CD4-positive, CD25-positive, alpha-beta regulatory T cell (primary cell): ENCODE measurements around the gene ACKR3. TPM values are rescaled to one million over a fixed set of nuclear protein-coding genes. Genes with fewer than 3 reads are reported as not detected.

Experiments used
- ATAC-seq, 2 donors: fragments of 150-1000 bp; cut with Tn5 transposase; one replicate each; pipeline ENCODE4 v1.10.0; 2021; ENCODE audit warnings: low read depth in 2 of 2, moderate number of reproducible peaks in 2 of 2, moderate library complexity in 1 of 2
- DNase-seq, 3 donors: peaks; one replicate each; pipeline versions ENCODE4 v3.0.0 to v3.0.0-alpha.2; 2012 to 2022; ENCODE audit warnings: mixed read lengths in 1 of 3
- H3K27ac ChIP-seq: one replicate; pipeline ENCODE4 v1.7.0; 2013; ENCODE audit warnings: mild to moderate bottlenecking, low read length; ENCODE audit not compliant: insufficient read depth, poor library complexity, severe bottlenecking
- H3K27me3 ChIP-seq: one replicate; pipeline ENCODE4 v1.7.0; 2013; ENCODE audit warnings: low read length; ENCODE audit not compliant: control insufficient read depth, insufficient read depth
- H3K36me3 ChIP-seq: one replicate; pipeline ENCODE4 v1.7.0; 2013; ENCODE audit warnings: mild to moderate bottlenecking, low read length, moderate library complexity; ENCODE audit not compliant: control insufficient read depth, insufficient read depth
- H3K4me1 ChIP-seq: 2 replicates; pipeline ENCODE4 v1.7.0; 2013; ENCODE audit warnings: mild to moderate bottlenecking, low read length; ENCODE audit not compliant: insufficient read depth, control insufficient read depth, poor library complexity, severe bottlenecking
- H3K4me3 ChIP-seq: one replicate; pipeline ENCODE4 v1.7.0; 2013; ENCODE audit warnings: low read depth, mild to moderate bottlenecking, low read length, moderate library complexity
- H3K9me3 ChIP-seq, 2 experiments: 1 replicate in 1 of 2; 2 replicates in 1 of 2; pipeline ENCODE4 v1.7.0; 2013; ENCODE audit warnings: low read length in 2 of 2, mild to moderate bottlenecking in 1 of 2, moderate library complexity in 1 of 2; ENCODE audit not compliant: control insufficient read depth in 2 of 2
- H3K27ac Mint-ChIP-seq, 3 donors: one replicate each; pipeline ENCODE4 v1.8.0; 2020 to 2022; ENCODE audit warnings: mild to moderate bottlenecking in 3 of 3, mixed read lengths in 3 of 3, moderate library complexity in 2 of 3
- H3K27me3 Mint-ChIP-seq: one replicate; pipeline ENCODE4 v1.8.0; 2022; ENCODE audit warnings: mild to moderate bottlenecking, mixed read lengths
- H3K36me3 Mint-ChIP-seq: one replicate; pipeline ENCODE4 v1.8.0; 2020; ENCODE audit warnings: mixed read lengths
- H3K4me1 Mint-ChIP-seq, 4 donors: one replicate each; pipeline ENCODE4 v1.8.0; 2020 to 2022; ENCODE audit warnings: mixed read lengths in 4 of 4, mild to moderate bottlenecking in 1 of 4
- H3K4me3 Mint-ChIP-seq, 4 donors: one replicate each; pipeline ENCODE4 v1.8.0; 2020 to 2022; ENCODE audit warnings: mild to moderate bottlenecking in 4 of 4, mixed read lengths in 4 of 4, moderate library complexity in 3 of 4
- H3K9me3 Mint-ChIP-seq, 7 donors: one replicate each; pipeline ENCODE4 v1.8.0; 2020 to 2022; ENCODE audit warnings: mixed read lengths in 7 of 7, mild to moderate bottlenecking in 3 of 7, moderate library complexity in 2 of 7
- polyA plus RNA-seq, 4 donors: library from polyadenylated mRNA; unstranded; fragments of 300-500 nt; fragmentation: Illumina TruSeq; gene quantifications; one replicate each; pipeline ENCODE4 v1.2.3, GENCODE V29; 2021
- total RNA-seq: library from RNA; stranded (reverse); gene quantifications from one replicate; pipeline ENCODE4 v1.2.3, GENCODE V29; 2022

The ACKR3 gene
- total and polyA plus RNA-seq, 5 donors from 2014 or later: 3.0 to 7.9 (median 4.7) TPM

DNA sequence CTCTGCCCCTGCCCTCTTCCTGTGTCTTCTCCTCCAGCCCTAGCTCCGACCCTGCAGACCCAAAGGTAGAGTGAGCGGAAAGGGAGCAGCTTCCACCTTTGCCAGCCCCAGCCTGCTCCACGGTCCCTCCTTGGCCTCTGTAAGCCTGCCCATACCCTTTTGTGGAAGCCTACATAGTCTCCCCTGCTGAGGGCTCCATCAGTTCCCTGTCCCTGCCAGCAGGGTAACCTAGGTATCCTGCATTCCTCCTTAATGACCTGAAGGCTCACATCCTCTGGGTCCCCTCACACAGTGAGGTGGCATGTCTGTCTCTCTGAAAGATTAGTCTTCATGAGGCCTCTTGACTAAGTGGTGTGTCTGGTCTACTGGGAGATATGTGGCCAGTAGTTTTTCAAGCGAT lies 20.5 kb upstream of the ACKR3 start:
- H3K9me3 Mint-ChIP-seq: peaks cover 0 to 6% (median 2%) of the 10 kb centered on the region in 7 donors
- ATAC-seq: no peak

DNA sequence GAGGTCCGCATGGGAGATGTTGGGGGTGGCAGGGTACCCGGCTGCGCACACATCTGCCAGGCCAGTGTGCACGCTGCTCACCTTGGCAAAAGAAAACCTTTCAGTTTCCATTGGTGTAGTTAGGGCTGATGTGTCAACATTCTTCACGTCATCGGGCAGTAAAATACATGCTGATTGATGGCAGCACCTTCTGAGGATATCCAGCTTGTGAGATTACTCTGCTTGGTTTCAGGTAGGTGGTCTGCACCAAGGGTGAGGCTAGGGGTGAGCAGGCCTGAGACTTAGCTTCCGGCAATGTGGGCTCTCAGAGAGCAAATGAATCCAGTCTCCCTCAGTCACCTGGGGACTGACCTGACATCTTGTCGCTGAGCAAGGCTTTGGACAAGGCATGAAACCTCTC lies 19.3 kb upstream of the ACKR3 start:
- Mint-ChIP-seq H3K36me3 (peaks cover 36% of the 10 kb centered on the region), H3K27ac (peak overlapping the region; percentile 89 to 98 (median 96)), H3K27me3 (no peaks in the 10 kb centered on the region), H3K9me3 (peaks cover 0 to 14% (median 2%) of the 10 kb centered on the region in 7 donors), H3K4me1 (peaks cover 39 to 100% (median 80%) of the 10 kb centered on the region in 4 donors), H3K4me3 (peak overlapping the region; percentile 37 to 61 (median 54))
- peaks cover 2% of the 10 kb centered on the region for H3K36me3 ChIP-seq
- DNase-seq (no peak), ATAC-seq (no peak)
- H3K27ac ChIP-seq: peak overlapping the region; percentile 80
- no peaks in the 10 kb centered on the region for H3K27me3 ChIP-seq
- H3K4me3 ChIP-seq: no peak overlapping the region
- peaks cover 6 to 15% of the 10 kb centered on the region in 2 experiments for H3K9me3 ChIP-seq
- H3K4me1 ChIP-seq: peaks cover 84% of the 10 kb centered on the region

More for the DNA sequence above, 20.5 kb upstream of the ACKR3 start:
- no peaks in the 10 kb centered on the region for H3K27me3 Mint-ChIP-seq
- H3K27ac Mint-ChIP-seq: peak overlapping the region; percentile 89 to 99 (median 98)
- peaks cover 37 to 100% (median 81%) of the 10 kb centered on the region in 4 donors for H3K4me1 Mint-ChIP-seq
- H3K27ac ChIP-seq: peak overlapping the region; percentile 80
- H3K9me3 ChIP-seq: peaks cover under 1 to 7% of the 10 kb centered on the region in 2 experiments
- peaks cover 2% of the 10 kb centered on the region for H3K36me3 ChIP-seq
- peak overlapping the region; percentile 5 to 68 (median 40) for H3K4me3 Mint-ChIP-seq
- H3K4me1 ChIP-seq: peaks cover 89% of the 10 kb centered on the region
- H3K27me3 ChIP-seq: no peaks in the 10 kb centered on the region
- H3K4me3 ChIP-seq: no peak overlapping the region
- no peak for DNase-seq
- H3K36me3 Mint-ChIP-seq: peaks cover 29% of the 10 kb centered on the region

DNA sequence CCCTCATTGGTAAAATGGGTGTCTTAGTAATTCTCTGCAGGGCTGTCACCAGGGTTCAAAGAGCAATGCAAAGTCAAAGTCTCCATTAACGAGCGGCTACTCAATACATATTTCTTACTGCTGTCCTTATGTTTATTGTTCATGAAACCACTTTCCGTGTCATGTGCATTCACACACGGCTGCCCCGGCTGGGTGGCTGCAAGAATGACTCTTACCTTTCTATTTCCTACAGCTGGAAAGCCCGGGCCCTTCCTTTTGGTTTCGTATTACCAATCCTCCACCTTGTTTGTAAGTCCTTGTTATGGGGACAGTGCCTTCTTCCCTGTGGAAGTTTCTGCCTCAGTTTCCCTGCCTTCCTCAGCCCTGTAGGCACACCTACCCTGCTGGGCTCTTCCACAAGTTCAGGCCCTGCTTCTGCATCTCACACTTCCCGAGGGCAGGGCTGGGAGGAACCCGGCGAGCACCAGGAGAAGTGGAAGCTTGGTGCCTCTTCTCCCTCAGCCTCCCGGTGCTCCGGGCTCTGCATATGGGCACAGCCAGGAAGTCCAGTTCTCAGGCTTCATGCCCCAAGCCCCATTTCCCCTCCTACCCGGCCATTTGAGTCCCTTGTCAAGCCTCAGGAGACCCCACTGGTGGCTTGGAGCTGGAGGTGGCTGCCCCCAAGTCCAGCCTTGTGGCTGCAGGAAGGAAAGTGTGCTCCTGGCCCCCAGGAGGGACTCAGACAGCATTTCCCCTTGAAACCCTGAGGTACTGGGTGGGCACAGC lies 18.7 kb upstream of the ACKR3 start:
- no peaks in the 10 kb centered on the region for H3K27me3 Mint-ChIP-seq
- H3K4me3 Mint-ChIP-seq: peak overlapping the region; percentile 37 to 61 (median 54)
- Histone ChIP-seq H3K27ac (peak overlapping the region; percentile 80), H3K9me3 (peaks cover 6 to 15% of the 10 kb centered on the region in 2 experiments), H3K27me3 (no peaks in the 10 kb centered on the region), H3K4me3 (no peak overlapping the region), H3K36me3 (peaks cover 2% of the 10 kb centered on the region), H3K4me1 (peaks cover 84% of the 10 kb centered on the region)
- H3K9me3 Mint-ChIP-seq: peaks cover 0 to 14% (median 2%) of the 10 kb centered on the region in 7 donors
- peak in 1 of 3 donors; percentile 61 for DNase-seq
- no peak for ATAC-seq
- H3K4me1 Mint-ChIP-seq: peaks cover 34 to 100% (median 79%) of the 10 kb centered on the region in 4 donors
- peaks cover 37% of the 10 kb centered on the region for H3K36me3 Mint-ChIP-seq
- peak overlapping the region; percentile 89 to 98 (median 96) for H3K27ac Mint-ChIP-seq

DNA sequence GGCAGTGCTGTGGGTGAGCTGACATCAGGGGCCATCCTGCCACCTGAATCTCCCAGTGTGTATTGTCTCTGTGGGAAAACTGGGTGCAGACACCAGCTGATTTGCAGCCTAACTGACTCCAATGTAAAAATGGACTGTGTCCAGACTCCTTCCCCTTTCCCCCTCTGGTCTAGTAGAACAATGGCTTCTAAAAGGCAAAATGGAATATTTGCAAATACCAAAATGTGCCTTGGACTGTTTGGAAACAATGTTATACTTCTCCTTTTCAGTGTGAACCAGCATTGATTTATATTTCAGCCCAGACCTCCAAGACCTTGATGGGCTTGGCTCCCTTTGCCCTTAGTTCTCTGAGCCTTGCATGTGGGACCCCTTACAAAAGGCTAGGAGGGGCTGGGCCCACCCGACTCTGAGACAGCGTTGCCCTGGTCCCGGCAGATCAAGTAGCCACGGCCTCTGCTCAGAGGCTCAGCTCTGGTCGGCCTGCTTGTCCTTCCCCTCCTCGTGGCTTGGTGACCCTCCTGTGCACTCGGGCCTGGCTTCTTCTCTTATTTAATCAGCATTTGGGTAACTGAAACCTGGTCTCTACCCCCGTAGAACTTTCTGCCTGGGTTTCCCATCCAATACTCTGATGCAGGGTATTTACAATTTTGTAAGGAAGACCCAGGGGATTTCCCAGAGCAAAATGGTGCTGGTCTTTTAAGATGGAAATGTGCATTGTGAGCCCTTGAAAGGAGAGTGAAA lies 18.0 kb upstream of the ACKR3 start:
- Mint-ChIP-seq H3K4me1 (peaks cover 30 to 99% (median 78%) of the 10 kb centered on the region in 4 donors), H3K9me3 (peaks cover 0 to 14% (median 2%) of the 10 kb centered on the region in 7 donors), H3K27me3 (peaks cover 4% of the 10 kb centered on the region), H3K27ac (peak overlapping the region; percentile 89 to 98 (median 96)), H3K4me3 (peak overlapping the region; percentile 59 to 74 (median 66)), H3K36me3 (peaks cover 41% of the 10 kb centered on the region)
- peak overlapping the region; percentile 38 for H3K27ac ChIP-seq
- H3K4me1 ChIP-seq: peaks cover 77% of the 10 kb centered on the region
- H3K27me3 ChIP-seq: no peaks in the 10 kb centered on the region
- no peak for DNase-seq
- no peak for ATAC-seq
- H3K4me3 ChIP-seq: peak overlapping the region; percentile 44
- H3K36me3 ChIP-seq: peaks cover 2% of the 10 kb centered on the region
- peaks cover 6 to 15% of the 10 kb centered on the region in 2 experiments for H3K9me3 ChIP-seq

DNA sequence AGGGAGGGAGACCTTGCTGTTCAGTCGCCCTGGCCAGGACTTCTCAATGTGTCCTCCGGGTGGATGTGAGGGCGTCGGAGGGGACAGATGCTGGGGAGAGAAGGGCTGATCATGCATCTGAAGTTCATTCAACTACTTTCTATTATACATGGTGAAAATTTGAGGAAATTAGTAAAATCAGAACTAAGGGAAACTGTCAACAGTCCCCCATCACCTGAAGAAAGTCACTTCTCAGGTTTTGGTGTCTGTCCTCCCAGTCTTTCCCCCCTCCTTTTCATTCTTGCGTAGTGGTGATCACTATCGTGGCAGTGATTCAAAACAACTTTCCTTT lies 17.4 kb upstream of the ACKR3 start:
- Histone ChIP-seq H3K4me3 (peak overlapping the region; percentile 44), H3K36me3 (peaks cover 2% of the 10 kb centered on the region), H3K9me3 (peaks cover 6 to 15% of the 10 kb centered on the region in 2 experiments), H3K4me1 (peaks cover 72% of the 10 kb centered on the region), H3K27me3 (no peaks in the 10 kb centered on the region), H3K27ac (peak overlapping the region; percentile 38)
- Mint-ChIP-seq H3K27ac (peak overlapping the region; percentile 89 to 98 (median 96)), H3K9me3 (peaks cover 0 to 14% (median 2%) of the 10 kb centered on the region in 7 donors), H3K36me3 (peaks cover 41% of the 10 kb centered on the region), H3K27me3 (peaks cover 4% of the 10 kb centered on the region), H3K4me1 (peaks cover 24 to 99% (median 74%) of the 10 kb centered on the region in 4 donors), H3K4me3 (peak overlapping the region; percentile 47 to 70 (median 60))
- ATAC-seq (no peak), DNase-seq (no peak)

DNA sequence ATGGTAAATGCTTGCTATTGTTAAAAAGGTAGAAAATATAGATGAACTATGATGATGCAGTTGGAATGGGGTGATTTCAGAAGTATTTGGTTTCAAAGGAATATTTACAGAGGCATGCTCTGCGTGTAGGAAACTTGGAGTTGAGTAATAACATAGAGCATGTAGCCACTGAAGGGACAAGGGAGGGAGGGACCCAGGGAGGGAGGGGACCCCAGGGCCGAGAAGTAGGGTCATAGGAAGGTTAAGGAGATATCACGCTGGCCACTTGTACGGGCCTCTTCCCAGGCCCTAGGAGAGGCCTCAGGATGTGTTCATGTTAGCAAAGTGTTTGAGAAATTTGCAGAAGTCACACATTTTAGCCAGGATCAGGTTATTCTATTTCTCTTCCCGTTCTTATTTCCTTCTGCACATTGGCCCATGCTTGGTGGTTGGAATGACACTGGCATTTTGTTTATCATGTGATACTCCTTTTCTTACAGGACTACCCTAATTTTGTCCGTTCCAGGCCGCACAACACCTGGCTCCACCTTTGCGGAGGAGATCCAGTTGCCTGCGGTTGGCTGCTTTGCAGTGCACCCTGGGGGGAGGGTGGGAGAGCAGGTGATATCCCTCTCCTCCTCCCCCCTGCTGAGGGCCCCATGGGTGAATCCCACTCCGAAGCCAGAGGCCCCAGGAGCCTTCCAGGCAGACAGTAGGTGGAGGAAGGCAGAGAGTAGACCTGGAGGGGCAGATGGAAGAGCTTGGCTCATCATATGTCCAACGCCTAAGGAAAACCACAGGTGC lies 16.9 kb upstream of the ACKR3 start:
- Histone ChIP-seq H3K4me1 (peaks cover 69% of the 10 kb centered on the region), H3K27me3 (no peaks in the 10 kb centered on the region), H3K27ac (peak overlapping the region; percentile 38), H3K4me3 (peak overlapping the region; percentile 44), H3K9me3 (peaks cover 6 to 15% of the 10 kb centered on the region in 2 experiments), H3K36me3 (peaks cover 2% of the 10 kb centered on the region)
- peak overlapping the region; percentile 89 to 98 (median 96) for H3K27ac Mint-ChIP-seq
- peaks cover 0 to 14% (median 2%) of the 10 kb centered on the region in 7 donors for H3K9me3 Mint-ChIP-seq
- DNase-seq (no peak), ATAC-seq (no peak)
- peaks cover 41% of the 10 kb centered on the region for H3K36me3 Mint-ChIP-seq
- H3K4me3 Mint-ChIP-seq: peak overlapping the region; percentile 47 to 70 (median 60)
- H3K4me1 Mint-ChIP-seq: peaks cover 19 to 99% (median 73%) of the 10 kb centered on the region in 4 donors
- peaks cover 4% of the 10 kb centered on the region for H3K27me3 Mint-ChIP-seq

DNA sequence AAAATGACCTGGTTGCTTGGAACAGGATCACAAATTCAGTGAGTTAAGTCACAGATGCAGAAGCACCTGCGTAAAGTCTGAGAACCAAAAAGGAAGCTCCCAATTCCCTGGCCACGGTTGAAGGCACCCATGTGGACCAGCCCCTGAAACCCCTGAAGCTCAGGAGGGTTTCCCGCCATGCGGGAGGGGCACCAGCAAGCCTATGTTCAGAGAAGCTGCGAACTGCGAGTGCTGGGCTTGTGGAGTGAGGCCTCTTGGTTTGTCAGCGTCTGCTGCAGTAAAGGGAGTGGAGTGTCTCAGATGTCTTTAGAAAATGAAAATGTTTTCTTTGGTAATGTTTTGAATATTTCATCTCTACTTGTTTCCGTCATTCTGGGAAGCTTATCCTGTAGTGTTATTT lies 16.1 kb upstream of the ACKR3 start:
- DNase-seq (peak in 1 of 3 donors; percentile 50), ATAC-seq (no peak)
- H3K36me3 ChIP-seq: peaks cover 2% of the 10 kb centered on the region
- peak overlapping the region; percentile 83 to 98 (median 91) for H3K27ac Mint-ChIP-seq
- no peak overlapping the region for H3K27ac ChIP-seq
- H3K4me1 ChIP-seq: peaks cover 65% of the 10 kb centered on the region
- peaks cover 0 to 14% (median 2%) of the 10 kb centered on the region in 7 donors for H3K9me3 Mint-ChIP-seq
- H3K27me3 ChIP-seq: no peaks in the 10 kb centered on the region
- no peak overlapping the region for H3K4me3 ChIP-seq
- peaks cover 16 to 99% (median 72%) of the 10 kb centered on the region in 4 donors for H3K4me1 Mint-ChIP-seq
- H3K36me3 Mint-ChIP-seq: peaks cover 41% of the 10 kb centered on the region
- H3K27me3 Mint-ChIP-seq: peaks cover 4% of the 10 kb centered on the region
- H3K9me3 ChIP-seq: peaks cover 6 to 15% of the 10 kb centered on the region in 2 experiments
- peak overlapping the region in 3 of 4 donors; percentile 43 to 68 (median 45) for H3K4me3 Mint-ChIP-seq
